Body of pancreas (tissue), 4 donors: ENCODE data around the gene ANKRD55.
"Not testable (repeated sequence)": the region's sequence is repeated elsewhere in the genome, so short reads cannot be mapped to it uniquely, and the experiment has no call there.

Source experiments
- POLR2A ChIP-seq, 3 donors: fragments of 450-650 bp; IDR thresholded peaks; one replicate each; pipeline ENCODE4 v1.6.1; 2016; ENCODE audit warnings: antibody characterized with exemption in 3 of 3, mild to moderate bottlenecking in 2 of 3
- TF ChIP-seq, protein P1 (sequence below), 7 experiments: fragments of 450-650 bp in 4 of 7; fragments of 200-600 bp in 3 of 7; sonication (generic) in 3 of 7; IDR thresholded peaks; one replicate each; pipeline ENCODE4 v1.5.1; 2016 to 2019; ENCODE audit warnings: antibody characterized with exemption in 7 of 7

DNA sequence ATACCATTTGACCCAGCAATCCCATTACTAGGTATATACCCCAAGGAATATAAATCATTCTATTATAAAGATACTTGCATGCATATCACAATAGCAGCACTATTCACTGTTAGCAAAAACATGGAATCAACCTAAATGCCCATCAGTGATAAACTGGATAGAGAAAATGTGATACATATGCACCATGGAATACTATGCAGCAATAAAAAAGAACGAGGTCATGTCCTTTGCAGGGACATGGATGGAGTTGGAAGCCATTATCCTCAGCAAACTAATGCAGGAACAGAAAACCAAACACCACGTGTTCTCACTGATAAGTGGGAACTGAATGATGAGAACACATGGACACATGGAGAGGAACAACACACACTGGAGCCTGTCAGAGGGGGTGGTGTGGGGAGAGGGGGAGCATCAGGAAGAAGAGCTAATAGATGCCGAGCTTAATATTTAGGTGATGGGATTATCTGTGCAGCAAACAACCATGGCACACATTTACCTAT is 31.3 kb downstream of the ANKRD55 start:
- TF ChIP-seq, protein P1, sequence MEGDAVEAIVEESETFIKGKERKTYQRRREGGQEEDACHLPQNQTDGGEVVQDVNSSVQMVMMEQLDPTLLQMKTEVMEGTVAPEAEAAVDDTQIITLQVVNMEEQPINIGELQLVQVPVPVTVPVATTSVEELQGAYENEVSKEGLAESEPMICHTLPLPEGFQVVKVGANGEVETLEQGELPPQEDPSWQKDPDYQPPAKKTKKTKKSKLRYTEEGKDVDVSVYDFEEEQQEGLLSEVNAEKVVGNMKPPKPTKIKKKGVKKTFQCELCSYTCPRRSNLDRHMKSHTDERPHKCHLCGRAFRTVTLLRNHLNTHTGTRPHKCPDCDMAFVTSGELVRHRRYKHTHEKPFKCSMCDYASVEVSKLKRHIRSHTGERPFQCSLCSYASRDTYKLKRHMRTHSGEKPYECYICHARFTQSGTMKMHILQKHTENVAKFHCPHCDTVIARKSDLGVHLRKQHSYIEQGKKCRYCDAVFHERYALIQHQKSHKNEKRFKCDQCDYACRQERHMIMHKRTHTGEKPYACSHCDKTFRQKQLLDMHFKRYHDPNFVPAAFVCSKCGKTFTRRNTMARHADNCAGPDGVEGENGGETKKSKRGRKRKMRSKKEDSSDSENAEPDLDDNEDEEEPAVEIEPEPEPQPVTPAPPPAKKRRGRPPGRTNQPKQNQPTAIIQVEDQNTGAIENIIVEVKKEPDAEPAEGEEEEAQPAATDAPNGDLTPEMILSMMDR (IDR thresholded peaks at IDR 0.05) = not testable (repeated sequence)
- TF ChIP-seq POLR2A (IDR thresholded peaks at IDR 0.05) = not testable (repeated sequence)
